ENCODE data around the gene NRCAM. TPM values are rescaled to one million over a fixed set of nuclear protein-coding genes. Genes with fewer than 3 reads are reported as not detected.
"Not testable (repeated sequence)": the region's sequence is repeated elsewhere in the genome, so short reads cannot be mapped to it uniquely, and the experiment has no call there.

The NRCAM gene
- total RNA-seq, 2 donors from 2014 or later = 0.92 to 1.1 TPM

DNA sequence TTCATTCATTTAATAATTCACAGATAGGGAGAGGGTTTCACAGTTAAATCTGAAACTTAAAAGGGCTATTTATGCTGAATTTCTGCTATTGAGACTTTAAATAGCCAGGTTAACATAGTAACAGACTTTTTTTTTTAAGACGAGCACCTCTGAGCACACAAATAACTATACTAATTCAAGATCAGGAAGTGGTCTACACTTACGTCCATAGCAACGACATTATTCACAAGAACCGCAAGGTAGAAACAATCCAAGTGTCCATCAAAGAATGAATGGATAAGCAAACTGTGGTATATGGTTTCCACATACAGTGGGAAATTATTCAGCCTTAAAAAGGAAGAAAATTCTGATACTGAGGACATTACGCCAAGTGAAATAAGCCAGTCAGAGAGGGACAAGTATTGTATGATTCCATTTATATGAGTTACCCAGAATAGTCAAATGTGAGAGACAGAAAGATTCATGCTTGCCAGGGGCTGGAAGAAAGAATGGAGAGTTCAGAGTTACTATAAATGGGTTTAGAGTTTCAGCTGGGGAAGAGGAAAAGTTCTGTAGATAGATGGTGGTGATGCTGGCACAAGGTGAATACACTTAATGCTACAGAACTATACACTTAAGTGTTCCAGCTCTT lies 185.7 kb downstream of the NRCAM start:
- intact Hi-C loops (cut with DNase I, micrococcal nuclease) = no loop called here
- no peak for ATAC-seq
- DNase-seq = no peak

DNA sequence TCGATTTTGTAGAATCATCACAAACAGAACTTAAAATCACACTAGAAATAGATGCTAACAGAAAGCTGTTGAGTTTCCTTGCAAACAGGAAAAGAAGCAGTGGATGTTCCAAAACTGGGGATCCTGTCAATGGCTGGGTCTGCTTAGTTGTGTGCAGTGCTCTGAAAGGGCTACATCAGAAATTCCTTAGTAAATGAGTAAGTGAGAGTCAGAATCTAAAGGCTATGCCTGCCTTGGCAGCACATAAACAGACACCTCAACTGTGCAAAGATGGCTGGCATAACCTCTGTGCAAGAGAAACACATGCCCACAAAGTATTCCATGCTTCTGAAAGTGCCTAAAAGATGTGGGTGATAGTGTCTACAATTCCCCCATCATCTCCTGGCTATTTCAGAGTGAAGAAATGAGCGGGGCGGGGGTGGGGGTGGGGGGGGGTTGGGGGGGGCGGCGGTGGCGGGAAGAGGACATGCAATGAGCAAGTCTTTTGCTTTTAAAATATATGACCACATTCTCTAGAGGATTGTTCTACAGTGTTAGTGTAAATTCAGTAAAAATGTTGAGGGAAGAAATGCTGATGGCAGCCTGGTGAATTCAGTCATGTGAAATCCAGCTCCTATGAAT lies 187.9 kb downstream of the NRCAM start:
- no peak for ATAC-seq
- DNase-seq = no peak
- intact Hi-C loops (cut with DNase I, micrococcal nuclease) = no loop called here

DNA sequence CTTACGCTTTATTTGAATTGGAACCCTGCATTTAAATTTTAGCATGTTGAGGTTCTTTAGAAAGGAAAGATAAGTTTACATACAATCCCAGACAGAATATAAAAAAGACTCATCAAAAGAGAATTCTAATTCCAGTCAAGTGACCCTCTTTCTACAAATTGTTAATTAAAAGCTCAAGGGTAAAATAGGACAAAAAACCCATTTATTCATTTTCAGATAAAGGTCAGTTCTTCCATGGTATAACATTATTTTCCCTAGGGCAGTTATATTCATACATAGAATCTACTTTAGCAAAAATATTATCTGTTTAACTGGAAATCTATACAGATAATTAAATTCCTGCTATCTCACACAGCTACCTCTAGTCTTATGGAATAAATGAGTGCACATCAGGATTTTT lies 188.6 kb downstream of the NRCAM start:
- intact Hi-C loops (cut with DNase I, micrococcal nuclease) = no loop called here
- no peak for ATAC-seq
- no peak for DNase-seq

DNA sequence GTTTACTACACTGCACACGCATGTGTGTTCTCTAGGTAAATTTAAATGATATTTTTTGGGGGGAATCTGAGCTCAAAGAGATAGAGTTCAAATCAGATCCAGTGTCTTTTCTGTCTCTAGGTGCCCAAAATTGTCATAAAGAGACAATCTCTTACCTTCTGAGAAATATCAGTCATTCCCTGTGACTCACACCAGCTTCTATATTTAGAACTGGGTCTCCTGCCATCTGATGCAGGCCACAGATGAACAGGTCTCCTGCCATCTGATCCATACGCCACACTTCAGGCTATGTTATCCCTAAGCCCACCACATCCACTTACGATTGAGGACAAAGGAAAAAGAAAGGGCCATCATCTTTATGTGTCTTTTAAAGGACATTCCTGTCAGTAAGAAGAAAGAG lies 189.7 kb downstream of the NRCAM start:
- ATAC-seq (no peak), DNase-seq (no peak)
- intact Hi-C loops (cut with DNase I, micrococcal nuclease) = no loop called here

DNA sequence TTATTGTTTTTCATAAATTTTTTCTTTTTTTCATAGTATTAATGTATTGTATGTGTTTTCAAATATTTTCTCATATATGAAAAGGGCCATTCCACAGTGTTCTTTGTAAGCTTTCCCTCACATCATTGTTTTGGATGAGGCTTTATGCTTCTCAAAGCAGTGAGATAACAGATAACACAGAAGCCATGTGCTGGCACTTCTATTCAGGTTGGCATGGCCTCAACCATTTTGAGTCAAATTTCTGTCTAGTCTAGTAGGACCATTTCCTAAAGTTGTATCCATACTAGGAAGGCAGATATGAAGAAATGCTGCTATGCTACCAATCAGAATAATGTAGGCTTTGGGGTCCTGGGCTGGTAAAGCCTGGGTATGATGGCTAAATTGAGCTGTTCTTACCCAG lies 190.2 kb downstream of the NRCAM start:
- ATAC-seq = no peak

DNA sequence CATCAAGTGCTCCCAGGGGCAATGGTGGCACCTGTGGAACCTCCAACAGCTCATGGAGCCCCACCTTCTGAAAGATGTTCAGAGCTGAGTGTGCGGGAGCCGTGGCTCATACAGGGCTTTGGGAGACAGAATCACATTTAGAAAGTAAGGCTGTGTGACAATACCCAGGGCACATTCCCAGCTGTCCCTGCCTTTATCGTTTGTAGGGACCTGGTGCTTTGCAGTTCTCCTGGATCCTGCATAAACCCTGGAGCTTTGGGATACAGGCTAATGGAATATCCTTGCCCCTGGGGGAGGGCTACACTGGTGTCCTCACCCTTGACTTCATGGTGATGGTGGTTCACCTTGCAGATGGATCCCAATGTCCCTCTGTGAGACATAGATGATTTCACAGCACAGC lies 191.2 kb downstream of the NRCAM start:
- DNase-seq = no peak
- intact Hi-C loops (cut with DNase I, micrococcal nuclease) = no loop called here
- ATAC-seq = no peak

More for the DNA sequence above, 190.2 kb downstream of the NRCAM start:
- intact Hi-C loops (cut with DNase I, micrococcal nuclease) = no loop called here
- no peak for DNase-seq

DNA sequence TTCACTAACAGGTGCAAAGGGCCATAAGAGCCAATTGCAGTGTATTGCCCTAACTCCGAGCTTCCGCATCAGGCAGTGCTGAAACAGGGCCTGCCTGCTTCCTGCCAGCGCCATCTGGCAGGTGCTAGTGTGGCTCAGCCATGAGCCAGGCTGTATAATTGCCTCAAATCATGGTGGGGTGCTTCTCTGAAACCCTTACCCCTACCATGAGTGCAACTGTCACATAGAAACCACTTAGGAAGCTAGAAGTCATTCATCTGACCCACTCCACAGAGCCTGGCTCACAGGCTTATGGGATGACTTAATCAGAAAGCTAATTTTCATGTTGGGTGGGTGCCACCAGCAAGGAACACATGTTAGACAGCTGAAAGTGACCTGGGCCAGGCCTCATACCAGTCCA lies 192.8 kb downstream of the NRCAM start:
- intact Hi-C loops (cut with DNase I, micrococcal nuclease) = no loop called here
- ATAC-seq = peak; percentile 100
- peak; percentile 35 to 43 for DNase-seq

DNA sequence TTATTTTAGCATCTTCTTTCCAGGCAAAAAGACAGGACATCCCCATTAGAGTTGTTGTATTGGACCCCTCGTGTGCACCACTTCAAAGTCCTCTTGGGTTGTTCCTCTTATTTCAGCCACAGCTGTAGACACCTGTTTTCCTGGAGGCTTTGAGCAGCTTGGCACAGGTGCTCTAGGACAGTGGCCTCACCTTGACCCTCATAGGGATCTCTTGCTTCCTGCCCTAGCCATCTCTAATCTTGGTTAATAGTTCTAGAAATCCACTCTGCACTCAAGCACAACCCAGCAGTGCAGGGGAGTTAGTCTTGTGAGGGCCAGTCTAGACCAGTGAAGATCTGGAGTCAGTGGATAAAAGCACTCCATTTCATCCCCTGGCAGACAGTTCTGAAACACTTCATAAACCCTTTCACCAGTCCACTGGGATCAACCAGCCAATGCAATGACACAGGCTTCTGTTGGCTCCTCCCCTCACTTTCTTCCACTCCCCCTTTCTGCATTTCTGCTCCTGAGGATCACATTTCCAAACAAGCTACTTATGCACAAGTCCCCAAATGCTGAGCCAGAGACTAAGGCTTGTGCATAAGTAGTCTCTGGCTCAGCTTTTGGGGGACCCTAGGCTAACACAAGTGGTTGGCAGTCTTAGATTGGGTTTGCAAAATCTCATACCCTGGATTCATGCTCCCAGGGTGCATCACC lies 194.5 kb downstream of the NRCAM start:
- ATAC-seq (no peak), DNase-seq (no peak)
- intact Hi-C loops (cut with DNase I, micrococcal nuclease) = no loop called here

DNA sequence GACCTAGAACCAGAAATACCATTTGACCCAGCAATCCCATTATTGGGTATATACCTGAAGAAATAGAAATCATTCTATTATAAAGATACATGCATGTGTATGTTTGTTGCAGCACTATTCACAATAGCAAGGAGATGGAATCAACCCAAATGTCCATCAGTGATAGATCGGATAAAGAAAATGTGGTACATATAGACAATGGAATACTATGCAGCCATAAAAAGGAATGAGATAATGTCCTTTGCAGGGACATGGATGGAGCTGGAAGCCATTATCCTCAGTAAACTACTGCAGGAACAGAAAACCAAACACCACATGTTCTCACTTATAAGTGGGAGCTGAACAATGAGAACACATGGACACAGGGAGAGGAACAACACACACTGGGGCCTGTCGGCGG lies 196.8 kb downstream of the NRCAM start:
- DNase-seq; intact Hi-C loops (cut with DNase I, micrococcal nuclease); ATAC-seq: not testable (repeated sequence)

DNA sequence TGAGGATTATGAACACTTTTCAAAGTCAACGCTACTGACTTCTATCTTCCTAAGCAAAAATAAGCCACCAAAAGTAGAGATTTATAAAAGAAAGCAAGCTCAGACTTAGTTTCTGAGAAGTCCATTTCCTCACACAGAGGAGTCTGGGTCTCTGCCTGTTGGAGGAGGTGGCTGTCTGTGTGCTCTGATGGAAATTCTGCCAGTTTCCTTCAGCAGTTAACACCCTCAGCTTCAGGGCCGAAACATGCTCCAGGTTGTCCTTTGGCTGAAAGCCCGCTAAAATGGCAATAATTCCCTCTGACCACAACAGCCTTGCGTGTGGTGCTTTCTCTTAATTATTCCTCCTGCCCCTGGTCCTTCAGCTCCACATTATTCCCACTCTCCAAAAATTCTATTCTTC lies 198.3 kb downstream of the NRCAM start:
- DNase-seq = no peak
- ATAC-seq = no peak
- intact Hi-C loops (cut with DNase I, micrococcal nuclease) = no loop called here

DNA sequence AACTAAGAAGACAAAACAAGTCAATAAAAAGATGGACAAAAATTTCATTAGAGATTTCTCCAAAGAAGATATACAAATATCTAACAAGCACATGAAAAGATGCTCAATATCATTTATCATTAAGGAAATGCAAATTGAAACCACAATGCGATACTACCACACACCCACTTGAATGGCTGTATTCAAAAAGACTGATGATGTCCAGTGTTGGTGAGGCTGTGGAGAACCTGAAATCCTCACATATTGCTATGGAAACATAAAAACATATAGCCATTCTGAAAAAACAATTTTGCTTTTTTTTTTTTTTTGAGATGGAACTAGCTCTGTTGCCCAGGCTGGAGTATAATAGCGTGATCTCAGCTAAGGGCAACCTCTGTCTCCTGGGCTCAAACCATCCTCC lies 202.0 kb downstream of the NRCAM start:
- intact Hi-C loops (cut with DNase I, micrococcal nuclease) = no loop called here
- ATAC-seq (no peak), DNase-seq (no peak)

DNA sequence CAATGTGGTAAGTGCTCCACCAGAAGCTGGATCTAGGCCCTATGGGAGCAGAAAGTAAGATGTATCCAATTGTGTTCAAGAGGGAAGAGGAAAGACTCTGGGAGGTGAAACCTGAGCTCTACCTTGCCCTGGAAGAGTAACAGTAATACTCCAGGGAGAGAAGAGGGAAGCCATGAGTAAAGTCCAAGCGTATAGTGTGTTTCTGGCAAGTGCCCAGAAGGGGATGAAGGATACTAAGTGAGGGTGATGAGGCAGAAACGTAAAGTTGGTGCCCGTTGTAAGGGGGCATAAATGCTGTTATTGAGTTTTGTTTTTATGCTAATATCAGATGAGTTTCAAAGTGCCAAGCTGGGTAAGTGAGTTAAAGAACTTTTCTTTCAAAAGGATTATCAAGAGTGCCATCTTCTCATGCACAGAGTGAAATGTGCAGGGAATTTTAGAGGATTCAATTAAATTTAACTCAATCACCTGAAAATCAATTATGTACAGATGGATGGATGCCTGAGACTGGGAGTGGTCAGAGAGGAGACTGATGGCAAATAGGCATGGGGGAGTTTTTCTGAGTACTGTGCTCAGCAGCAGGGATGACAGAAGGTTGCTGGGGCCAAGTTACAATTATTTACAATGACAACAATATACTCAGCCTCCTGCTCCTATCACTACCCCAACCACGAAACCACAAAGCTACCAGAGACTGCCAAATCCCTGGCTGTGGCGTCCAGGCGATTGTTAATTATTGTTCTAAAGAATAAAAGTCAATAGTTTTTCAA lies 202.8 kb downstream of the NRCAM start:
- DNase-seq = no peak
- intact Hi-C loops (cut with DNase I, micrococcal nuclease) = no loop called here
- ATAC-seq = no peak

DNA sequence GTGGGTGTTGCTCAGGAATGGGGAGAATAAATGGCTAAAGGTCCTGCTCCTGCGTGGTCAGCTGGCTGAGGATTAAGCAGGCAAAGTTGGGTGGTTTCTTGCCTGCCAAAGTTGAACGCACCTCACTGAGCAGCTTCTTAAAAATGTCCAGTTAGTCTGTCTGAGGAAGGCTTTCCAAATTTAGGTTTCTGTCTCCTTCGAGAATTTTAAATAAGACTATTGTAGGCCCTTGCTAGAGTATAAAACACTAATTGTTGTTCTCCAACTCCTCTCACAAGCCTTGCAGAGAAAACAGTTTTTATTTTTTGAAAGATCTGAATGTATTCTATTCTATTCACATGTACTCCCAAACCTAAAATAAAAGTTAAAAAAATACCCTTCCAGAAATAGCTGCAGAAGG lies 204.1 kb downstream of the NRCAM start:
- intact Hi-C loops (cut with DNase I, micrococcal nuclease) = no loop called here
- DNase-seq = no peak
- no peak for ATAC-seq

DNA sequence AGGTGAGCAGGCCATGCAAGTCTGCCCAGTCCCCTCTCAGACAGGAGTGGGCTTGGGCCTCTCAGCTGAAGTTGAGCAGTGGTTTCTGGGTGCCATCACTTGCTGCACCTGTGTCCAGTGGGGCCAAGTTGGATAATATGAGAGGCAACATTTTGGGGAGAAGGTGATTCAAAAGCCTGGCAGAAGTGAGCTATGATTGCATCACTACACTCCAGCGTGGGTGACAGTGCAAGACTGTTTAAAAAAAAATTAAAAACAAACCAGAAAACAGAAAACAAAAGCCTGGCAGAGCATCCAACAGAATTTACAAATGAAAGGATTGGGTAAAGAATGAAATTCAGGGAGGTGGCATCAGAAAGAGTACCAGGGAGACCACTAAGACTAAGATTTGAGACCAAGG lies 204.5 kb downstream of the NRCAM start:
- intact Hi-C loops (cut with DNase I, micrococcal nuclease) = no loop called here
- no peak for ATAC-seq

DNA sequence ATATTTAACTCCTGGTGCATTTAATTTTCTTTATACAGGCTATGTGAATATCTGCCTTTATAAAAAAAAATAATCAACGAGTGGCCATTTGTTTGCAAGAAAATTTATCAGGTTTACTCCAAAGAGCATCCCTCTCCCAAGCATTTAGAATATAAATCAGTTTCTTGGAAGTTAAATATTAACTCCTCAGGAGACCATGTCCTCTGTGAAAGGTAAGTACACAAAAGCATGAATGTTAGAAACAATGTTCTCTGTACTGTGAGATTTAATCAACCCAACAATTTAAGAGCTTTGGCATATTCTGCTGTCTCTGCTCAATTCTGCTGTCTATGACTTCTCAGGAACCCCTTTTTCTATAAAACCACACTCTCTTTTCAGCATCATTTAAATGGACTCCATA lies 206.8 kb downstream of the NRCAM start:
- DNase-seq (no peak), ATAC-seq (no peak)
- intact Hi-C loops (cut with DNase I, micrococcal nuclease) = no loop called here

More for the DNA sequence above, 204.5 kb downstream of the NRCAM start:
- no peak for DNase-seq

DNA sequence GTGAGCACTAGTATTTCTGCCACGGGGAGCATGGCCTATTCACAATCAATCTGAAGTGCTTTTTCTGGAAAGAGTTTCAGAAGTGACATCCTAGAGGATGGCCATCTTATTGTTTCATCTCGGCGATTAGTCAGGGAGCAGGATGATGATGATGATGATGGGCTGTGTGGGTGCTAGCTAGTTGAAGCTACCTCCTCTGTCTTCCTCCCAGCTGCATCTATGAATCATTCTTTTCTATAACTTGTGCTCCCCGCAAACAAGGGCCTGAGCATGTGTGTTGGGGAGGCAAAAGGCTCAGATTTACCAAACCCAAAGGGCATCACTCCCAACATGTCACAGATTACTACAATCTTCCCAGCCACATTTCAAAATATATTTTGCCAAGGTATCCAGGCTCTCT lies 207.4 kb downstream of the NRCAM start:
- no peak for ATAC-seq
- no peak for DNase-seq
- intact Hi-C loops (cut with DNase I, micrococcal nuclease) = no loop called here

DNA sequence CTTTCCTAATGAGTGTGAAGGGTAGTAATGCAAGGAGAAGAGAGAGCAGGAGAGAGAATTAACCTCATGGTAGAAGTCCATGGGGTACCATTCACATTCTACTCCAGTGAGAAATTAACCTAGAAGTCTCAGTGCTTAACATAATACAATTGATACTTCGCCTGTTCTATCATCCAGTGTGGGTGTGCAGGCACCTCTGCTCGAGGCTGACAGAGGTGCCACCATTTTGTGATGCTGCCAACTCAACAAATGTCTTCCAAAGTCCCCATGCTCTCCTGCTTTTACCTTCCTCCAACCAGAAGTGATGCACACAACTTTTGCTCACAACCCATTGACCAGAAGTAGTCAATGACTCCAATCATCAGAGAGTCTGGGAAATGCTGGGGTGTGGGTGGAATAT lies 207.8 kb downstream of the NRCAM start:
- intact Hi-C loops (cut with DNase I, micrococcal nuclease) = no loop called here
- no peak for ATAC-seq
- DNase-seq = no peak

DNA sequence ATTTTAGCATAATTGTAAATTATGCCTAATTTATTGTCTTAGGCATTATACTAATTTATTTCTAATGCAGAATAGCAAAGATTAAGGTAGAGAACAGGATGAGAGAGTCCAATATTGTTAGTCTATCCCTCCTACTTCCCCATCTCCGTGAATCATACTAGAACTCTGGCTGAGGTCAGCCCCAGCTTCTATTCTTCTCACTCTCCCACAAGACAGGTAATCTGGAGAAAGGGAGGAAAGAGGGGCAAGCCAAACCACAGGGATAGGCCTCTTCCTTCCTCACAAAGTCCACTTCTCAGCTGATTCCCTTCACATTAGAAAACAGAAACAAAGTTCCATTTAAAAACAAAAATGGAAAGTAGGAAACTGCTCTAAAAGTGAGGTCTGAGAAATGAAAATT lies 208.6 kb downstream of the NRCAM start:
- DNase-seq (no peak), ATAC-seq (no peak)
- intact Hi-C loops (cut with DNase I, micrococcal nuclease) = no loop called here

DNA sequence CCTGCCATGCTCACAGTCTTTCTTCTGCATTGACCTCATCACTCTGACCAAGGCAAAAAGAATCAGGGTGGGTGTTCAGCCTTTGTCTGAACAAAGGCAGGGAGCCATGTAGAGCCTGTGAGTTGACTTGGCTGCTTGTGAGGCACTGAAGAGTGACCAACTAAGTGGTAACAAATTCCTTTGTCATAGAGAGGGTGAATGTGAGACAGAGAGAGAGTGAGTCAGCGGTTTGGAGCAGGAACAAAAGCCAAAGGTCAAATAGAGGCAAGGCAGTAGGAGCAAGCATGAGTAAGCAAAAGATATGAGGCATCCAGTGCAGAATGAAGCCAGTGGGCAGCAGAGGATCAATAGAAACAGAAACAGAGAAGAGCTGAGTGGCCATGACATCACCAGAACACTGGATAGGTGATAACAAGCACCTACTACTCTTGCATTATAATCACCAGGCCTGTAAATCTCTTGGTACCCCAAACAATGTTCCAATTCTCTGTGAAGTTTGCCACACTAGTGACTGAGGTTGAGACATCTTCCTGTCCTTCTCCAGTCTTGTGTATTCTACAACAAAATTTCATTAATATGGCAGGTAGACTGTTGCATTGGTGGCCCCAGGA lies 209.9 kb downstream of the NRCAM start:
- DNase-seq (no peak), ATAC-seq (no peak)
- intact Hi-C loops (cut with DNase I, micrococcal nuclease) = no loop called here
